ENCODE results near the gene LITAF. TPM values are rescaled to one million over a fixed set of nuclear protein-coding genes. Genes with fewer than 3 reads are reported as not detected.

Gene LITAF
- total RNA-seq, 1 experiment from 2014 or later: 84.2 TPM

GRCh38 chr16:11553371-11553770 lies 33.3 kb downstream of the LITAF start:
- ChIA-PET CTCF (no interaction called here), RAD21 (ENCODE audit: low non-redundant PET in 1 of 2, low total read pairs in 2 of 2, uncharacterized antibody in 2 of 2, unreplicated experiment in 2 of 2) (no interaction called here), POLR2A (no interaction called here)
- no peak overlapping the region for H3K27ac ChIP-seq (ENCODE audit: low read depth, low read length)
- no peak for ATAC-seq
- peaks cover 8 to 14% of the 10 kb centered on the region in 2 experiments; a peak in 2 of 4 replicates for H3K9me3 ChIP-seq (ENCODE audit: control insufficient read depth in 1 of 2, insufficient read depth in 1 of 2, low read depth in 1 of 2, low read length in 2 of 2)
- no peak for DNase-seq (ENCODE audit: low read depth, low spot score)
- H3K4me1 ChIP-seq (ENCODE audit: control insufficient read depth in 1 of 2, insufficient read depth in 2 of 2, low read length in 2 of 2): no peaks in the 10 kb centered on the region
- no peak overlapping the region for H3K4me2 ChIP-seq (ENCODE audit: low read length)
- H3K27me3 ChIP-seq (ENCODE audit: insufficient read depth, low read length): no peaks in the 10 kb centered on the region
- TF ChIP-seq MAX (IDR thresholded peaks at IDR 0.05) (no peak), ZFX (IDR thresholded peaks at IDR 0.05) (no peak), TCF7L2 (IDR thresholded peaks at IDR 0.05; ENCODE audit: borderline replicate concordance, extremely low read depth, insufficient read depth, insufficient read length) (no peak), SP1 (IDR thresholded peaks at IDR 0.05; ENCODE audit: low read depth) (no peak), POLR2AphosphoS5 (IDR thresholded peaks at IDR 0.05; ENCODE audit: low read depth, low read length) (no peak), CEBPB (IDR thresholded peaks at IDR 0.05; ENCODE audit: low read depth) (no peak), ZBTB33 (IDR thresholded peaks at IDR 0.05; ENCODE audit: extremely low read depth, insufficient replicate concordance, low read length) (no peak), SRF (IDR thresholded peaks at IDR 0.05; ENCODE audit: low read depth) (no peak)
- intact Hi-C loops (cut with micrococcal nuclease): no loop called here
- no peak overlapping the region for H3K4me3 ChIP-seq (replicated peaks in 1 of 2; ENCODE audit: low read depth in 1 of 2, low read length in 2 of 2)
- BruUV-seq (replicated peaks): no TSS peak
- H3K9ac ChIP-seq (ENCODE audit: low read length): no peak overlapping the region
- H2AFZ ChIP-seq (ENCODE audit: low read depth, low read length, poor library complexity, severe bottlenecking): no peak overlapping the region
- no peaks in the 10 kb centered on the region for H3K79me2 ChIP-seq (ENCODE audit: insufficient read depth, low read length)
- H3K9me2 ChIP-seq (ENCODE audit: insufficient read depth): no peaks in the 10 kb centered on the region
- no peaks in the 10 kb centered on the region for H4K20me1 ChIP-seq (ENCODE audit: insufficient read depth)
- H3K36me3 ChIP-seq (ENCODE audit: control insufficient read depth in 1 of 2, insufficient read depth in 2 of 2, low read length in 2 of 2): peaks cover 21 to 37% of the 10 kb centered on the region in 2 experiments

- no peak for ATAC-seq
- CTCF ChIA-PET: no interaction called here
- no peak overlapping the region for H3K27ac ChIP-seq (ENCODE audit: low read depth, low read length)
- H3K9me3 ChIP-seq (ENCODE audit: control insufficient read depth in 1 of 2, insufficient read depth in 1 of 2, low read depth in 1 of 2, low read length in 2 of 2): peaks cover 8 to 14% of the 10 kb centered on the region in 2 experiments; a peak in 2 of 4 replicates
- H4K20me1 ChIP-seq (ENCODE audit: insufficient read depth): no peaks in the 10 kb centered on the region
- H3K79me2 ChIP-seq (ENCODE audit: insufficient read depth, low read length): no peaks in the 10 kb centered on the region
- no peak overlapping the region for H2AFZ ChIP-seq (ENCODE audit: low read depth, low read length, poor library complexity, severe bottlenecking)
- RAD21 ChIA-PET (ENCODE audit: low non-redundant PET in 1 of 2, low total read pairs in 2 of 2, uncharacterized antibody in 2 of 2, unreplicated experiment in 2 of 2): no interaction called here
- no peak overlapping the region for H3K4me2 ChIP-seq (ENCODE audit: low read length)
- POLR2A ChIA-PET: no interaction called here
- TF ChIP-seq JUND (IDR thresholded peaks at IDR 0.05) (no peak), YY1 (IDR thresholded peaks at IDR 0.05; ENCODE audit: extremely low read depth, insufficient replicate concordance, low read depth, low read length) (no peak), SRF (IDR thresholded peaks at IDR 0.05; ENCODE audit: low read depth) (no peak), SIN3A (IDR thresholded peaks at IDR 0.05; ENCODE audit: low read depth) (no peak), ZNF274 (IDR thresholded peaks at IDR 0.05; ENCODE audit: low read depth, low read length) (no peak)
- no peak overlapping the region for H3K4me3 ChIP-seq (replicated peaks in 1 of 2; ENCODE audit: low read depth in 1 of 2, low read length in 2 of 2)
- peaks cover 21 to 37% of the 10 kb centered on the region in 2 experiments for H3K36me3 ChIP-seq (ENCODE audit: control insufficient read depth in 1 of 2, insufficient read depth in 2 of 2, low read length in 2 of 2)
- intact Hi-C loops (cut with micrococcal nuclease): no loop called here
- no peak for DNase-seq (ENCODE audit: low read depth, low spot score)
- H3K27me3 ChIP-seq (ENCODE audit: insufficient read depth, low read length): no peaks in the 10 kb centered on the region
- H3K4me1 ChIP-seq (ENCODE audit: control insufficient read depth in 1 of 2, insufficient read depth in 2 of 2, low read length in 2 of 2): no peaks in the 10 kb centered on the region
- H3K9ac ChIP-seq (ENCODE audit: low read length): no peak overlapping the region
- H3K9me2 ChIP-seq (ENCODE audit: insufficient read depth): no peaks in the 10 kb centered on the region
- BruUV-seq (replicated peaks): no TSS peak
These were observed 34.3 kb downstream of the LITAF start for GRCh38 chr16:11552440-11552839.

Measured in HCT116 (cell line).